Upper lobe of right lung (tissue), 1 donor: ENCODE measurements around the gene EXOC2. TPM values are rescaled to one million over a fixed set of nuclear protein-coding genes. Genes with fewer than 3 reads are reported as not detected.

Source experiments
- ATAC-seq: fragments of 200-7000 bp; cut with Tn5 transposase; one replicate; pipeline ENCODE4 v1.9.1; 2020; ENCODE audit warnings: mild to moderate bottlenecking, moderate library complexity
- DNase-seq: peaks from one replicate; pipeline ENCODE4 v3.0.0-alpha.2; 2020
- H3K27ac ChIP-seq: fragments of 200-600 bp; one replicate; pipeline ENCODE4 v1.8.0; 2022
- H3K27me3 ChIP-seq: fragments of 200-600 bp; one replicate; pipeline ENCODE4 v1.8.0; 2022; ENCODE audit warnings: mild to moderate bottlenecking
- H3K36me3 ChIP-seq: fragments of 200-600 bp; one replicate; pipeline ENCODE4 v1.8.0; 2022
- H3K4me1 ChIP-seq: fragments of 200-600 bp; one replicate; pipeline ENCODE4 v1.8.0; 2022
- H3K4me3 ChIP-seq: fragments of 200-600 bp; one replicate; pipeline ENCODE4 v1.8.0; 2022; ENCODE audit warnings: mild to moderate bottlenecking
- H3K9me3 ChIP-seq: fragments of 200-600 bp; one replicate; pipeline ENCODE4 v1.8.0; 2022
- CTCF ChIP-seq: fragments of 200-600 bp; IDR thresholded peaks from one replicate; pipeline ENCODE4 v1.8.0; 2022; ENCODE audit warnings: antibody characterized with exemption
- intact Hi-C: fragments of 100-400 bp; cut with DNase I; formaldehyde crosslinking; loops from one replicate; pipeline ENCODE4 v1.11.0; 2022
- long read RNA-seq: library from polyadenylated mRNA; unstranded; transcript quantifications from one replicate; pipeline ENCODE4 v2.0.0, GENCODE V29; 2021
- total RNA-seq: library from RNA; stranded (reverse); fragmentation: NEBNext Ultra II Directional; extraction: Animal tissue kit (Norgen Biotek cat#: 25700); gene quantifications from one replicate; pipeline ENCODE4 v1.2.1, GENCODE V29; 2021
- donor health status: DM: no; HTN: yes; CAD: no; lungs with severe emphysema.

EXOC2 gene
- 31.2 TPM for total RNA-seq
- long read RNA-seq, full-length matches to known transcripts = 75 of 130 reads
- long read RNA-seq, partial matches to known transcripts = 12 of 130 reads
- long read RNA-seq, other reads (novel, unspliced or antisense) = 43 of 130 reads

GRCh38 chr6:692858-693722 lies at the start of gene EXOC2:
EXOC2 (minus strand) TSS chr6:693139; CDS start chr6:637818, 55,321 bp downstream.
- Histone ChIP-seq H3K4me1 (peaks cover 16% of the 10 kb centered on the region), H3K4me3 (peak within 1 kb of the TSS; percentile 95), H3K27me3 (no peaks in the 10 kb centered on the region), H3K27ac (peak within 1 kb of the TSS; percentile 87), H3K9me3 (no peaks in the 10 kb centered on the region), H3K36me3 (peaks cover 5% of the 10 kb centered on the region)
- intact Hi-C loops = no loop called here
- TF ChIP-seq CTCF = no peak
- peak; percentile 97 for ATAC-seq
- DNase-seq = peak; percentile 95

GRCh38 chr6:741410-742339 lies 48.7 kb upstream of the EXOC2 start:
- Histone ChIP-seq H3K27ac (no peak overlapping the region), H3K27me3 (peaks cover 4% of the 10 kb centered on the region), H3K4me3 (no peak overlapping the region), H3K36me3 (no peaks in the 10 kb centered on the region), H3K9me3 (no peaks in the 10 kb centered on the region), H3K4me1 (no peaks in the 10 kb centered on the region)
- no peak for TF ChIP-seq CTCF
- intact Hi-C loops = no loop called here
- ATAC-seq (no peak), DNase-seq (no peak)

- Histone ChIP-seq H3K9me3 (no peaks in the 10 kb centered on the region), H3K36me3 (no peaks in the 10 kb centered on the region), H3K27ac (no peak overlapping the region), H3K4me1 (no peaks in the 10 kb centered on the region), H3K27me3 (peaks cover 4% of the 10 kb centered on the region), H3K4me3 (no peak overlapping the region)
- TF ChIP-seq CTCF = no peak
- intact Hi-C loops = no loop called here
- no peak for DNase-seq
- ATAC-seq = no peak
Observed at GRCh38 chr6:736657-737446, 43.9 kb upstream of the EXOC2 start.

- H3K4me1 ChIP-seq = no peaks in the 10 kb centered on the region
- no peak for TF ChIP-seq CTCF
- intact Hi-C loops = no loop called here
- H3K27ac ChIP-seq = no peak overlapping the region
- no peaks in the 10 kb centered on the region for H3K27me3 ChIP-seq
- H3K36me3 ChIP-seq = no peaks in the 10 kb centered on the region
- no peak for ATAC-seq
- no peaks in the 10 kb centered on the region for H3K9me3 ChIP-seq
- no peak overlapping the region for H3K4me3 ChIP-seq
- no peak for DNase-seq
Observed at GRCh38 chr6:733431-734219, 40.7 kb upstream of the EXOC2 start.
